Right renal pelvis (tissue), 4 donors: ENCODE data around the gene ASB13. TPM values are rescaled to one million over a fixed set of nuclear protein-coding genes. Genes with fewer than 3 reads are reported as not detected.

Experiments
- DNase-seq, 4 donors: peaks; one replicate each; pipeline ENCODE4 v3.0.0-alpha.2; 2013; ENCODE audit warnings: low read depth in 4 of 4, low spot score in 3 of 4, missing footprints in 1 of 4
- polyA plus RNA-seq, 4 donors: library from polyadenylated mRNA; unstranded; fragments of 120-200 nt; gene quantifications; one replicate each; pipeline ENCODE4 v1.2.1, GENCODE V29; 2013; ENCODE audit not compliant: insufficient read length in 4 of 4

Gene ASB13
- polyA plus RNA-seq, 4 donors, result 24.9 to 27.1 (median 26.2) TPM

- no peak for DNase-seq
Measured at GRCh38 chr10:5670662-5671375, 4.4 kb upstream of the ASB13 start.

GRCh38 chr10:5669604-5670003 lies 3.2 kb upstream of the ASB13 start:
- no peak for DNase-seq

DNA sequence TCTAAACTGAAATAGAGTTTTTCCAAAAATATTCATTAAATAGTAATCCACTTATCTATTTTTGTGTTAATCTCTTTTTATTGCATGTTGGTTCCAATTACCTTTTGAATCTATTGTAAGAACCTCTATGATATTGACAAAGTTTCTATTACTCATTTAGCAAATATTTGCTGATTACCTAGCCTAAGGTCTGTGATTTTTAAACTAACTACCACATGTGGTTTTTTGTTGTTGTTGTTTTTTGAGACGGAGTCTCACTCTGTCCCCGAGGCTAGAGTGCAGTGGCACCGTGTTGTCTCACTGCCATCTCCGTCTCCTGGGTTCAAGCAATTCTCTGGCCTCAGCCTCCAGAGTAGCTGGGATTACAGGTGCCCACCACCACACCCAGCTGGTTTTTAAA lies 2.0 kb upstream of the ASB13 start:
- no peak for DNase-seq

DNA sequence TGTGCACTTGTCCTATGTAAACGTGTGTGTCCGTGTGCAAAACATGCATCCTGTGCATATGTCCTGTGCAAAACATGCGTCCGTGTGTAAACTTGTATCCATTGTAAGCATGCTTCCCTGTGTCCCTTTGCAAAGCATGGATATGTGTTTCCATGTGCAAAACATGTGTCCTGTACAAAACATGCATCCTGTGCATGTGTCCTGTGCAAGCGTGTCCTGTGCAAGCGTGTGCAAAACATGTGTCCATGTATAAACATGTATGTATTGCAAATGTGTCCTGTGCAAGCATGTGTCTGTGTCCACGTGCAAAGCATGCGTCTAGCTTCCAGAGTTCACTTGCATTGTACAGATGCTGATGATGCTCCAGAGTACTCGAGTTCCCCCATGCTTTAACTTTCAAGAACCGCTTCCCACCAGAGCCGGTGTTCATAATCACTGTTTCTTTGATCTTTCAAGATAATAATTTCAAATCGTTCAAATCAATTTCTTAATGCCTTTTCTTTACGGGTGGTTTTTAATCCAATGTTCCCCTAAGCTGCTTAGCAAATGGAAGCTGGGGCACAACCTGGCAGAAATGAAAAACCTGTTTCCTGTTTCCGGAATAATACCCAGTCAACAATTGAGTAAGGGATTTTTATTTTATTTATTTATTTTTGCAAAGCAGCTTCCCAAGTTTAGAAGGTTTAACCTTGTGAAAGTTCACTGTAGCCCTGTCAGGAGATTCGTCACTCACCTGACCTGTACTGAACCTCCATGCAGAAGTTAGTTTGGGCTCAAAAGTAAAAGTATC lies 641 bp upstream of the ASB13 start:
- no peak for DNase-seq

DNA sequence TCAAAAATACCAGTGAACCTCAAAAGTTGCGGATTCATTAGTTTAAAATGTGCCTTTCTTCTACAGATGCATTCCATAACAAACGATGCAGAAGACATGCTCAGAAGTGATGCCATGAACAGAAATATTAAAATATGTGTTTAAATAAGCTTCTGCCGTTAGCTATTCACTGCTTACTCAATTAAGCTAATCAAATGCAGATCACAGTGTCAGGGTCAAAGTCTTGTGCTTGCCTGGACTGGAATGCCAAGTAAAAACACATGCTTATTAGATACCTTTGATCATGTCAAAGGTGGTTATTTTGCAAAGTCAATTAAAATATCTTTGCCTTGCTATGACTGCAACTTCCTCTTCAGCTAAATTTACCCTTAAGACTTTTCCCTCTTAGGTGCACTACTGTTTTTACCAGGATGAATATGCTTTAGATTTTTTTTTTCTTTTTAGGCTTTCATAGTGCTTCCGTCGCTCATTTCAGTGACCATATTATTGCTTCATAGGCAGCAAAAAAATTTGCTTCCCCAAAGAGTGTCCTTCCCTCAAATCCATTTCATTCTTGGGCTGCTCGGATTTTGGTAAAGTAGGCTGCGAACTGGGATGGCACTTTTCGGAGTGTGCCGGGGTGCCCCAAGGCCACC lies 905 bp downstream of the ASB13 start:
- DNase-seq, result no peak

- DNase-seq, result no peak
Measured at GRCh38 chr10:5663692-5664427, 2.5 kb downstream of the ASB13 start.

GRCh38 chr10:5662708-5663579 lies 3.5 kb downstream of the ASB13 start:
- DNase-seq, result no peak

GRCh38 chr10:5661043-5661442 lies 5.4 kb downstream of the ASB13 start:
- no peak for DNase-seq

DNA sequence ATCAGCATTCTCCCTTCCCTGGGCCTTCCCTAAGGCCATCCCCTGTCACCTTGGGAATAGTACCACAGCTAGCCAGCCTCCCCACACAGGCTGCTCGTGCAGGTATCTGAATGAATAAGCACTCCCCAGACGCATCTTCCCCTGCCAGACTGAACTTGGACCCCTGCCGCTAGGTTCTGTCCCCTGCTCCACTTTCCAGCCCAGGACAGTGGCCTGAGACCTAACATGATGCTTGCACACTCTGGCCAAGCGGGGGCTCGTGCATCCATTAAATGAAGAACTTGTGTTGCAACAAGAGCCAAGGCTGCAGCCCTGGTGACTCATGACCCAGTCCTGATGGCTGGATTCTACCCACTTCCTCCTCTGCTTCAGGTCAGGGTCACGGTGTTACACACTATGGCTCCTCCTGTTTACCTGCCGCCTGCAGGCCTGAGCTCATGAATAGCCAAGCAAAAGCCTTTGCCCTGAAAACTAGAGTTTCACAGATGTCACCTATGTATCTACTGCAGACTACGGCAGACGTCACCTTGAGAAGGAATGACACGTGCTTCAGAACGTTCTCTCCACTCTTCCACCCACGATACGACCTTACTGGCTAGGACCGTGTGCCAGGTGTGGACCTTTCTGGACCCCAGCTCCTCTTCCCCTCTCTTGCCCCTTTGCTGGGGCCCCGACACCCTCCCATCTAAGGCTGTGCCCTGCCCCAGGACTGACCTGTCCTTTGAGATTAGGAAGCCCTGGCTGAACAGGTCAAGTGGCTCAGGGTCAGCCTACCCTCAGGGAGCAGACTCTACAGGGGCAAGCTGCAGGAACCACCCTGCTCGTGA lies 6.5 kb downstream of the ASB13 start:
- no peak for DNase-seq

DNA sequence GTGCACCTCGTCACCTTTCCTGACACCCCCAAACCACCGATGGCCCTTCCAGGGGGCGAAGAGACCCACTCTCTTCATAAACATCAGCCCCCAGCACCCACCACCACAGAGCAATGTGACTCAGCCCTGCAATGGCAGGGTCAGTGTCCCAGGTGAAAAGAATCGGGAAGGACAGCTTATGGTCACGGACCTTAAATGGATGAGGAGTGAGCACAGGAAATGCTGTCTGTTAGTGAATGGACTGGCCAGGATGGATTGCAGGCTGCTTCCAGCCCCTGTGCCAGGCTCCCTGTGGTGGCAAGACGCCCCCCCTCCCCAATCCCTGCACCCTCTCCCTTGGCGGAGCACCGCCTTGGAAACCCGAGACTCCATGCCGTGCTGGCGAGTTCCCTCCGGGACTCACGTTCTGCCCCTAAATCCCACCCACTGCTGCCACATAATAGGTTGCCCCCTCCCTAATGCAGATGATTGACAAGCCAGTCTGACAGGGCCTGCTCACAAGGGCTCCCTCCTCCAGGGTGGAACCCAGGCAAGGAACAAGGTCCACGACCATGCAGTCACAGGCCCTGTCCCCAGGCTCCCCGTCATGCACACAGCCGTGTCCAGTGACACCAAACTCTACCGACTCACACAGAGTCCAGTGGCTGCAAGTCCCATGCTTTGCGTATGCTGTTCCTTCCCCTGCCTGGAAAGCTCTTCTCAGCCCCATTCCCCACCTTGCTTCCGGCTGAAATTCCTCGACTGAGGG lies 7.3 kb downstream of the ASB13 start:
- no peak for DNase-seq

GRCh38 chr10:5656737-5657579 lies 9.4 kb downstream of the ASB13 start:
- DNase-seq, result no peak

- DNase-seq, result no peak
Measured at GRCh38 chr10:5655121-5655520, 11.3 kb downstream of the ASB13 start.

DNA sequence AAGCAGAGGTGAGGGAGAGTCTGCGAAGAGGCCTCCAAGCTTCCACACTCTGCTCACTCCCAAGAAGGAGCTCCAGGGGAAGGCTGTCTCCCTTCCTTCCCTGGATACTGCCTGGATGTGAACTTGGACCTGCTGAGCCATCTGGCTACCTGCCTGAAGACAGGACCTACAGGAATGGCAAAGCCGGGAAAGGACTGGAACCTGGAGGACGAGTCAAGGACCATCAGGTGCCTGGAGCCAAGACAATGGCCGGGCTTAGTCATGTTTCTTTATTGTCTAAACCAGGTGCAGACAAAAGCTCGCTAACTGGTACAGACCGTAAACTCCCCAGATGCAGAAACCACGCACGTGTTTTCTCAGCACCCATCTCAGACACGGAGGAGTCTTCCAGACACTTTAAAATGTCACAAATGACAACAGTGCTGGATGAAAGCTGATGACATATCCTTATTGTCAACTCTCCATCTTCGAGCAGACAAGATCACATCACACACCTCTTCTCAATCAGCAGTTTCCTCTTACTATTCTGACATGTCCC lies 12.1 kb downstream of the ASB13 start:
- no peak for DNase-seq

DNA sequence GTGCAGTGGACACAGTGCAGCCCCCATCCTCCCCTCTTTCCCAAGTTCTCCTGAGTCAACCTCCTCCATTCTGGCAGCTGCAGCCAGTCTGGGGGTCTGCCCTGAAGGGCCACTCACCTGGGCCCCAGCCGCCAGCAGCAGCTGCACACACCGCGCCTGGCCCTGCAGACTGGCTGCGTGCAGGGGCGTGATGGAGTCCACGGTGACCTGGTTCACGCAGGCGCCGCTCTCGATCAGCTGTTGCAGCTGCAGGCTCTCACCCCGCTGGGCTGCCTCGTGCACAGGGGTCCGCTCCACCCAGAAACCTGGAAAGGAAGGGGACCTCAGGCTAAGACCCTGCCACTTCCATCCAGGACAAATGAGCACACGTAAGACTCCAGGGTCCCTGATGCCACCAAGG lies 13.6 kb downstream of the ASB13 start:
- DNase-seq, result no peak

GRCh38 chr10:5651388-5651764 lies 15.0 kb downstream of the ASB13 start:
- no peak for DNase-seq

DNA sequence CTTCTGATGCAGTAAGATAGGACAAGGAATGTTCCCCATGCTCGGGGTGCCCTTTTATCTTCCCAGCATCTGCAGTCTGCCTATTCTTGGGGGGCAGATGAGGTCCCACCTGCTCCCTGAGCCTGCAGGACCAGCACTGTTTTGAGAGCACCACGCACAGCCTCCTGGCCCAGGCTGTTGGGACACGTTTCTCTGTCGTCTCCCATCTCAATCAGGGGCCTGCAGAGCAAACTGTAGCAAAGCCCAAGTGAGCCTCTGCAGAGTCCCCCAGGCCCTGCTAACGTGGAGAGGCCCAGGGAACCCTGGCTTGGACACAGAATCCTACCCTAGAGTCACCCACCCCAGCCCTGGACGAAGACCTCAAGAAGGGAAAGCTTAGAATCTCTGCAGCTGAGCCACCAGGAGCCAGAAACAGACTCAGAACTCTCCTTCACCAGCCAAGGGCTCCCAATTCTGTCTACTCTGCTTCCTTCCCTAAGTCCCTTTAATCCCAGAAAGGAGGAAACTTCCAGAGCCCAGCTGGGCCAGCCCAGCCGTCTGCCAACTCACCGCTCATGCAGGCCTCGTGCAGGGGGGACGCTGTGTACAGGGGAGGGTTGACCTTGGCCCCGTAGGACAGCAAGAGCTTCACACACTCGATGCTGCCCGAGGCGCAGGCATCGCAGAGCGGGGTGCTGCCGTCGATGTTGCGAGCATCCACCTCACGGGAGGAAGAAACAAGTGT lies 15.6 kb downstream of the ASB13 start:
- no peak for DNase-seq

GRCh38 chr10:5649746-5650145 lies 16.6 kb downstream of the ASB13 start:
- no peak for DNase-seq
